Loucy (cell line): Measurements from ENCODE around the gene GPATCH2L.

Experiments
- CTCF ChIP-seq: fragments of 200-600 bp; sonication (generic); conservative IDR thresholded peaks from 2 replicates; pipeline ENCODE4 v1.5.1; 2014; ENCODE audit warnings: mild to moderate bottlenecking, antibody characterized with exemption, low read length
- EZH2phosphoT487 ChIP-seq: fragments of 200-600 bp; IDR thresholded peaks from 2 replicates; pipeline ENCODE4 v1.6.1; 2018; ENCODE audit warnings: antibody characterized with exemption, mild to moderate bottlenecking, moderate library complexity, borderline replicate concordance

GRCh38 chr14:76106188-76106587 is 45.5 kb upstream of the GPATCH2L start:
- TF ChIP-seq CTCF (no peak), EZH2phosphoT487 (no peak)
